Testis (tissue), 3 donors: Measurements from ENCODE around the gene NSUN3. TPM values are rescaled to one million over a fixed set of nuclear protein-coding genes. Genes with fewer than 3 reads are reported as not detected.
"Not testable (repeated sequence)": the region's sequence is repeated elsewhere in the genome, so short reads cannot be mapped to it uniquely, and the experiment has no call there.

ENCODE experiments used
- DNase-seq: peaks from one replicate; pipeline ENCODE4 v3.0.0-alpha.2; 2019
- H3K27ac ChIP-seq, 2 donors: fragments of 200-600 bp; sonication (generic); one replicate each; pipeline ENCODE4 v1.5.1; 2019
- H3K27me3 ChIP-seq: fragments of 200-600 bp; sonication (generic); one replicate; pipeline ENCODE4 v1.5.1; 2019
- H3K36me3 ChIP-seq: fragments of 200-600 bp; sonication (generic); one replicate; pipeline ENCODE4 v1.5.1; 2017; ENCODE audit warnings: low read depth; ENCODE audit errors: missing control alignments
- H3K4me1 ChIP-seq: fragments of 200-600 bp; sonication (generic); one replicate; pipeline ENCODE4 v1.5.1; 2019
- H3K4me3 ChIP-seq, 2 donors: fragments of 200-600 bp; sonication (generic); one replicate each; pipeline ENCODE4 v1.5.1; 2017 to 2019
- H3K9me3 ChIP-seq: fragments of 200-600 bp; sonication (generic); one replicate; pipeline ENCODE4 v1.5.1; 2017
- POLR2A ChIP-seq: fragments of 450-650 bp; IDR thresholded peaks from one replicate; pipeline ENCODE4 v1.6.1; 2017; ENCODE audit warnings: antibody characterized with exemption, mild to moderate bottlenecking, moderate library complexity
- WGBS, 2 donors: methylation state at CpG; one replicate each; pipeline ENCODE4 v1.1.5; 2018; 5-methylcytosine and 5-hydroxymethylcytosine counted together
- intact Hi-C: fragments of 100-400 bp; cut with DNase I; formaldehyde crosslinking; loops from one replicate; pipeline ENCODE4 v1.15.1; 2023; ENCODE audit warnings: low total_unique reads
- polyA plus RNA-seq: library from polyadenylated mRNA; stranded (reverse); fragments of 350-450 nt; fragmentation: Illumina TruSeq; extraction: RNeasy Lipid Tissue Mini Kit (QIAGEN cat#74804); gene quantifications from one replicate; pipeline ENCODE4 v1.2.3, GENCODE V29; 2014; ENCODE audit warnings: low read depth, low replicate concordance; ENCODE audit not compliant: insufficient read depth
- total RNA-seq, 2 donors: library from RNA; depleted of rRNA; stranded (reverse); fragments of >200 nt; gene quantifications; one replicate each; pipeline ENCODE4 v1.2.3, GENCODE V29; 2016
- TF ChIP-seq, protein P1 (sequence below), 3 experiments: fragments of 450-650 bp in 2 of 3; fragments of 200-600 bp in 1 of 3; sonication (generic) in 1 of 3; IDR thresholded peaks; one replicate each; pipeline ENCODE4 v1.5.1; 2016 to 2019; ENCODE audit warnings: antibody characterized with exemption in 3 of 3, mild to moderate bottlenecking in 2 of 3, moderate library complexity in 1 of 3

Gene NSUN3
- total and polyA plus RNA-seq, 3 donors from 2014 or later: 9.3 to 19.6 (median 19.1) TPM

DNA sequence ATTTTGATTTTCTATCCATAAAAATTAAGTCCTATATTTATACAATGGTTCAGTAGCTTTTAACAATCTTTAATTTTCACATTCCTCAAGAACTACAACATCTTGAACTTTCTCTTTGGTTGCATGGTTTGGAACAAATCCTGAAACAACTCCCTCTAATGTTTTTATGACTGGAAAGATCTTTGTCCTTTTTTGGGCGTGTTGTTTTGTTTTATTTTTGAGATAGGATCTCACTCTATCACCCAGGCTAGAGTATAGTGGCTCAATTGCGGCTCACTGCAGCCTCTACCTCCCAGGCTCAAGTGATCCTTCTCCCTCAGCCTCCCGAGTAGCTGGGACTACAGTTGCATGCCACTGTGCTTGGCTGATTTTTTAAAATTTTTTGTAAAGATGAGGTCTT, 38.5 kb upstream of the NSUN3 start:
- H3K4me3 ChIP-seq: no peak overlapping the region
- H3K9me3 ChIP-seq: no peaks in the 10 kb centered on the region
- no peaks in the 10 kb centered on the region for H3K27me3 ChIP-seq
- no peak for DNase-seq
- WGBS, 2 donors: 57 to 65% methylated on average over 3 of the region's 3 CpGs
- peaks cover 7% of the 10 kb centered on the region for H3K4me1 ChIP-seq
- TF ChIP-seq POLR2A: no peak
- TF ChIP-seq, protein P1, sequence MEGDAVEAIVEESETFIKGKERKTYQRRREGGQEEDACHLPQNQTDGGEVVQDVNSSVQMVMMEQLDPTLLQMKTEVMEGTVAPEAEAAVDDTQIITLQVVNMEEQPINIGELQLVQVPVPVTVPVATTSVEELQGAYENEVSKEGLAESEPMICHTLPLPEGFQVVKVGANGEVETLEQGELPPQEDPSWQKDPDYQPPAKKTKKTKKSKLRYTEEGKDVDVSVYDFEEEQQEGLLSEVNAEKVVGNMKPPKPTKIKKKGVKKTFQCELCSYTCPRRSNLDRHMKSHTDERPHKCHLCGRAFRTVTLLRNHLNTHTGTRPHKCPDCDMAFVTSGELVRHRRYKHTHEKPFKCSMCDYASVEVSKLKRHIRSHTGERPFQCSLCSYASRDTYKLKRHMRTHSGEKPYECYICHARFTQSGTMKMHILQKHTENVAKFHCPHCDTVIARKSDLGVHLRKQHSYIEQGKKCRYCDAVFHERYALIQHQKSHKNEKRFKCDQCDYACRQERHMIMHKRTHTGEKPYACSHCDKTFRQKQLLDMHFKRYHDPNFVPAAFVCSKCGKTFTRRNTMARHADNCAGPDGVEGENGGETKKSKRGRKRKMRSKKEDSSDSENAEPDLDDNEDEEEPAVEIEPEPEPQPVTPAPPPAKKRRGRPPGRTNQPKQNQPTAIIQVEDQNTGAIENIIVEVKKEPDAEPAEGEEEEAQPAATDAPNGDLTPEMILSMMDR (IDR thresholded peaks at IDR 0.05): no peak
- no peaks in the 10 kb centered on the region for H3K36me3 ChIP-seq
- no peak overlapping the region for H3K27ac ChIP-seq
- intact Hi-C loops: no loop called here

DNA sequence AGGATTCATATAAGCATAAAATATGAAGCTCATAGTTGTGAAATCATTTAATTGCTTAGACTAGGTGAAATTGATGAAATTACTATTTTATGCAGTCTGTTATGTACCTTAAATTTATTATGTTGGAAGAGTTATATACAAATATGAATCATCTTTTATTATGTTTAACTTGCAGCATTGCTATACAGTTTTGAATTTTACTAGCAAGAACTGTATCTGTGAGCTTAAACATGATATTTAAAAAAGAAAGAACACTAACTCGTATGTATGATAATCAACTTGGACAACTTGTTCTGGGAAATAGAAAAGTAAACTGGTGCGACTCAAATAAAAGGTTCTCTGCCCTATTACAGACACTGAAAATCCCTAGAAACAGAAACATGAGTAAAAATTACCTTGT, 36.2 kb upstream of the NSUN3 start:
- Histone ChIP-seq H3K27me3 (no peaks in the 10 kb centered on the region), H3K4me1 (peaks cover 7% of the 10 kb centered on the region), H3K9me3 (no peaks in the 10 kb centered on the region), H3K4me3 (no peak overlapping the region), H3K36me3 (no peaks in the 10 kb centered on the region), H3K27ac (no peak overlapping the region)
- TF ChIP-seq, protein P1 (IDR thresholded peaks at IDR 0.05): no peak
- TF ChIP-seq POLR2A: no peak
- intact Hi-C loops: no loop called here
- WGBS, 2 donors: 44 to 65% methylated on average over 2 of the region's 2 CpGs
- DNase-seq: no peak

DNA sequence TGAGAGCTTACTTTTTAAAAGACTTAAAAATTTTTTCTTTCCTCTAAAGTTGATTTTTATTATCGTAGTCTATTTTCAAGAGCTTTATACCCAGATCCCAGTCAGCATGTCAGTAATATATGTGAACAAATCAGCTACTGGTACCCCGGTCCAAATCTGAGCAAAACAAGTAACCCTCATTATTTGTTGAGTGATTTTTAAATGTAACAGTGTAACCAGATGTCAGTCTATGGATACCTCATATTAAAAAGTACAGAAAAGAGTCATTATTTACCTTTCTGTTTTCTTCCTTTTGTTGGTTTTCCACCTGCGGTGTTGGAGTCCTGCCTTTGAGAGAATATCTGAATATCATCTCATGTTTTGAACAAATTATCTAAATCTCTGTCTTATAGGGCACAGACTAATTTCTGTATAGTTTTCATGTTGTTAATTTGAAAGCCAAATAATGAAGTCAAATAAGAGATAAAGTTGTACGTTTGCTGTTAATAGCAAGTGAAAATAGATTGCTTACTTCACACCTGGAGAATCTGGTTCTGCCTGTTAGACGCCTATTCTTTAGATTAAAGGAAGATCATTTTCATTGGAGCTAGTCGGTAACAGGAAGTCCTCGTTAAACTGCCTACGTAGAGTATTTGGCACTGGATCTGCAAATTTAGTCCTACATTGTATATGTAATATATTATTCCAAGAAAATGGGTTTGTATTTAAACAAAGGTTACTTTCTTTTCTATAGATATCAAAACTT, 34.6 kb upstream of the NSUN3 start, which contains the start of gene STX19:
TSS of gene STX19 (minus strand) at position 505 of the 745 bp plus-strand sequence. CDS start 13,328 bp downstream, outside the sequence.
- Histone ChIP-seq H3K4me1 (peaks cover 7% of the 10 kb centered on the region), H3K27me3 (no peaks in the 10 kb centered on the region), H3K36me3 (no peaks in the 10 kb centered on the region), H3K9me3 (no peaks in the 10 kb centered on the region), H3K4me3 (no peak within 1 kb of the TSS), H3K27ac (no peak within 1 kb of the TSS)
- no peak for DNase-seq
- intact Hi-C loops: no loop called here
- 70 to 78% methylated on average over 8 of the region's 8 CpGs for WGBS, 2 donors
- TF ChIP-seq POLR2A: no peak

DNA sequence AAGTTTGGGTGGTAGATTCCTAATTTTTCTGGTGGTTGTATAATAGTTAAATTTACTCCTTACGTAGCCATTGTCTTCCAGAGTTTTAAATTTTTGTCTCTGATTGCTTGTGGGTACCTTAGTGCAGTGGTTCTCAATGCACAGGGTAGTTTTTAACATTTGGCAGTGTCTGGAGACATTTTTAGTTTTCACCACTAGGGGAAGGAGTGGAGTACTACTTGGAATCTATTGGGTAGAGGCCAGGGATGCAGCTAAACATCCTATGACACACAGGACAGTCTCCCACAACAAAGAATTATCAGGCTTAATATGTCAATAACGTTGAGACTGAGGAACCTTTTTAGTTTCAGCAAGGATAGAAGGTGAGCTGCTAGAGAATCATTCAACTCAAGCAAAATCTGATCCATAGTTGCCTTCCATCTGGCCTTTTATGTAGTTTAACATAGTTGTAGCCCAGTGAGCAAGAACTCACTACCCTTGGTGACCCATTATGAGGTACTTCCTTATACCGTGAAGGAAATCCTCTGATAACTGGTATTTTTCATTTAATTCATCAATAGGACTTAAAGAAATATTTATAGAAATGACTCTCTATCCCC, 25.9 kb upstream of the NSUN3 start:
- Histone ChIP-seq H3K4me1 (no peaks in the 10 kb centered on the region), H3K27ac (no peak overlapping the region), H3K27me3 (no peaks in the 10 kb centered on the region), H3K9me3 (no peaks in the 10 kb centered on the region), H3K36me3 (no peaks in the 10 kb centered on the region), H3K4me3 (no peak overlapping the region)
- DNase-seq: no peak
- intact Hi-C loops: no loop called here
- WGBS, 2 donors: 80 to 88% methylated on average over 3 of the region's 3 CpGs
- TF ChIP-seq, protein P1 (IDR thresholded peaks at IDR 0.05): peak; percentile 33 to 62 (median 38)
- TF ChIP-seq POLR2A: no peak

DNA sequence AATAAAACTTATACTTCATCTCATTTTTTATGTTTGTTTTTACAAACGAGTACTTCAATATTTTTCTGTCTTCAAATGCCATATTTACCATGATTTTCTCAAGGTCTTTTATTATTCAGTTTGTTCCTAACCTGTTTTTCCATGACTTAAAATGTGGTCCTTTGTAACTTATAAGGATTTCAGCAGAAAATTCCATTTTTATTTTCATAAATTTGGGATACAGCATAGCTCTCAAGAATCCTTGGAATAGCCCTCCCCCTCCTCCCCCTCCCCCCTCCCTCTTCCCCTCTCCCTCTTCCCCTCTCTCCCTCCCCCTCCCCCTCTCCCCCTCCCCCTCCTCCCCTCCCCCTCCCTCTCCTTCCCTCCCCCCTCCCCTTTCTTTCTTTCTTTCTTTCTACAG, 19.6 kb upstream of the NSUN3 start:
- 73 to 75% methylated on average over 1 of the region's 1 CpG for WGBS, 2 donors
- intact Hi-C loops: no loop called here
- H3K27ac ChIP-seq: no peak overlapping the region
- DNase-seq: no peak
- no peak overlapping the region for H3K4me3 ChIP-seq
- no peaks in the 10 kb centered on the region for H3K36me3 ChIP-seq
- H3K4me1 ChIP-seq: no peaks in the 10 kb centered on the region
- TF ChIP-seq, protein P1 (IDR thresholded peaks at IDR 0.05): no peak
- TF ChIP-seq POLR2A: no peak
- H3K27me3 ChIP-seq: no peaks in the 10 kb centered on the region
- H3K9me3 ChIP-seq: no peaks in the 10 kb centered on the region

DNA sequence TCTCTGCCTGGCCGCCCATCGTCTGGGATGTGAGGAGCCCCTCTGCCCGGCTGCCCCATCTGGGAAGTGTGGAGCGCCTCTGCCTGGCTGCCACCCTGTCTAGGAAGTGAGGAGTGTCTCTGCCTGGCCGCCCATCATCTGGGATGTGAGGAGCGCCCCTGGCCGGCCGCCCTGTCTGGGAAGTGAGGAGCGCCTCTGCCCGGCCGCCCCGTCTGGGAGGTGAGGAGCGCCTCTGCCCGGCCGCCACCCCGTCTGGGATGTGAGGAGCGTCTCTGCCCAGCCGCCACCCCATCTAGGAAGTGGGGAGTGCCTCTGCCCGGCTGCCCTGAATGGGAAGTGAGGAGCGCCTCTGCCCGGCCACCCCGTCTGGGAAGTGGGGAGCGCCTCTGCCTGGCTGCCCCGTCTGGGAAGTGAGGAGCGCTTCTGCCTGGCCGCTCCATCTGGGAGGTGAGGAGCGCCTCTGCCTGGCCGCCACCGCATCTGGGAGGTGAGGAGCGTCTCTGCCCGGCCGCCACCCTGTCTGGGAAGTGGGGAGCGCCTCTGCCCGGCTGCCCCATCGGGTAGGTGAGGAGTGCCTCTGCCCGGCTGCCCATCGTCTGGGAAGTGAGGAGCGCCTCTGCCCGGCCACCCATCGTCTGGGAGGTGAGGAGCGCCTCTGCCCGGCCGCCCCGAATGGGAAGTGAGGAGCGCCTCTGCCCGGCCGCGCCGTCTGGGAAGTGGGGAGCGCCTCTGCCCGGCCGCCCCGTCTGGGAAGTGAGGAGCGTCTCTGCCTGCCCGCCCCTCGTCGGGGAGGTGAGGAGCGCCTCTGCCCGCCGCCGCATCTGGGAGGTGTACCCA, 18.5 kb upstream of the NSUN3 start:
- intact Hi-C loops, H3K36me3 ChIP-seq, H3K27ac ChIP-seq, H3K27me3 ChIP-seq, H3K4me3 ChIP-seq, H3K4me1 ChIP-seq, DNase-seq, H3K9me3 ChIP-seq: not testable (repeated sequence)
- 95 to 97% methylated on average over 23 to 38 of the region's 61 CpGs for WGBS, 2 donors
